Caco-2 (cell line): ENCODE data around the gene BTF3L4. TPM values are rescaled to one million over a fixed set of nuclear protein-coding genes. Genes with fewer than 3 reads are reported as not detected.

Source experiments
- BruUV-seq: library from RNA; stranded (reverse); fragments of 400-500 nt; replicated peaks from 2 replicates; lab custom pipeline; 2021; lab: Mats Ljungman, UMichigan
- CTCF ChIA-PET: fragments of 300-600 bp; sonication (Branson Sonifier 250); formaldehyde crosslinking; loops from one replicate; lab custom pipeline; 2022; ENCODE audit warnings: antibody characterized with exemption; lab: Charles Lee
- POLR2A ChIA-PET: fragments of 300-600 bp; sonication (Branson Sonifier 250); formaldehyde crosslinking; loops from one replicate; lab custom pipeline; 2022; ENCODE audit warnings: antibody characterized with exemption; lab: Charles Lee
- DNase-seq, 2 experiments: peaks; one replicate each; pipeline versions ENCODE4 v3.0.0 to v3.0.0-alpha.2; 2020 to 2022
- H3K27me3 ChIP-seq: replicated peaks from 2 replicates; pipeline ENCODE4 v1.6.0; 2011; ENCODE audit warnings: low read length; ENCODE audit not compliant: control insufficient read depth, insufficient read depth
- H3K36me3 ChIP-seq: 2 replicates; pipeline ENCODE4 v1.5.1; 2011; ENCODE audit warnings: low read length; ENCODE audit not compliant: control insufficient read depth, insufficient read depth
- H3K4me1 ChIP-seq: fragments of 250-450 bp; sonication (Bioruptor Pico); 2 replicates; pipeline ENCODE4 v1.5.1; 2020; ENCODE audit warnings: mild to moderate bottlenecking
- H3K4me3 ChIP-seq: 2 replicates; pipeline ENCODE4 v1.5.1; 2011; ENCODE audit warnings: low read depth, mild to moderate bottlenecking, control low read depth, low read length
- H3K9me3 ChIP-seq: fragments of 250-450 bp; sonication (Bioruptor Pico); 2 replicates; pipeline ENCODE4 v1.5.1; 2020; ENCODE audit warnings: mild to moderate bottlenecking, moderate library complexity
- H3K27ac Mint-ChIP-seq: one replicate; pipeline ENCODE4 v1.8.0; 2022; ENCODE audit warnings: mixed read lengths; ENCODE audit not compliant: unreplicated experiment
- H3K27me3 Mint-ChIP-seq: one replicate; pipeline ENCODE4 v1.8.0; 2022; ENCODE audit warnings: mixed read lengths; ENCODE audit not compliant: insufficient read depth, unreplicated experiment
- H3K36me3 Mint-ChIP-seq: one replicate; pipeline ENCODE4 v1.8.0; 2022; ENCODE audit warnings: mild to moderate bottlenecking, mixed read lengths; ENCODE audit not compliant: insufficient read depth, unreplicated experiment
- H3K4me1 Mint-ChIP-seq: one replicate; pipeline ENCODE4 v1.8.0; 2022; ENCODE audit warnings: low read depth, mixed read lengths; ENCODE audit not compliant: unreplicated experiment
- H3K4me3 Mint-ChIP-seq: one replicate; pipeline ENCODE4 v1.8.0; 2022; ENCODE audit warnings: mild to moderate bottlenecking, moderate library complexity, mixed read lengths; ENCODE audit not compliant: unreplicated experiment
- H3K9me3 Mint-ChIP-seq: one replicate; pipeline ENCODE4 v1.8.0; 2022; ENCODE audit warnings: mixed read lengths; ENCODE audit not compliant: unreplicated experiment
- CTCF ChIP-seq, 2 experiments: fragments of 200-600 bp in 1 of 2; IDR thresholded peaks; 1 replicate in 1 of 2; 2 replicates in 1 of 2; pipeline versions ENCODE4 v1.5.1 to v1.8.0; 2011 to 2022; ENCODE audit warnings: antibody characterized with exemption in 1 of 2, control low read depth in 1 of 2, inconsistent platforms in 1 of 2, low read depth in 1 of 2, low read length in 1 of 2, mild to moderate bottlenecking in 1 of 2, moderate library complexity in 1 of 2; ENCODE audit not compliant: insufficient read depth in 1 of 2, severe bottlenecking in 1 of 2, unreplicated experiment in 1 of 2
- intact Hi-C: fragments of 100-400 bp; cut with micrococcal nuclease; formaldehyde crosslinking; loops from one replicate; pipeline ENCODE4 v1.10.0; 2022; ENCODE audit not compliant: unreplicated experiment
- total RNA-seq: library from RNA; stranded (reverse); gene quantifications from 2 replicates; pipeline ENCODE4 v1.2.3, GENCODE V29; 2022

BTF3L4 gene
- total RNA-seq, 1 experiment from 2014 or later, result 73.7 TPM

- Mint-ChIP-seq H3K36me3 (peaks cover 65% of the 10 kb centered on the region), H3K27ac (peak overlapping the region; percentile 83), H3K9me3 (no peaks in the 10 kb centered on the region), H3K4me3 (peak overlapping the region; percentile 91), H3K27me3 (no peaks in the 10 kb centered on the region), H3K4me1 (peaks cover 14% of the 10 kb centered on the region)
- Histone ChIP-seq H3K4me3 (peak overlapping the region; percentile 58), H3K36me3 (peaks cover 2% of the 10 kb centered on the region), H3K4me1 (peaks cover 16% of the 10 kb centered on the region; the same call in 1 of the 2 replicates), H3K9me3 (no peaks in the 10 kb centered on the region), H3K27me3 (no peaks in the 10 kb centered on the region)
- intact Hi-C loops, result loop anchor here (5.0 kb wide), 1 partner anchor 50 kb away; no protein-coding TSS in a partner anchor
- POLR2A ChIA-PET, result no interaction called here
- CTCF ChIA-PET, result no interaction called here
- BruUV-seq, result no TSS peak
- no peak for TF ChIP-seq CTCF (IDR thresholded peaks at IDR 0.05; ENCODE audit: insufficient read depth in 1 of 2, low read depth in 1 of 2, low read length in 1 of 2, severe bottlenecking in 1 of 2, unreplicated experiment in 1 of 2)
- DNase-seq, result no peak
Measured at GRCh38 chr1:52056937-52057231, 789 bp downstream of the BTF3L4 start.

- Mint-ChIP-seq H3K27ac (peak overlapping the region; percentile 83), H3K27me3 (no peaks in the 10 kb centered on the region), H3K9me3 (no peaks in the 10 kb centered on the region), H3K4me1 (peaks cover 14% of the 10 kb centered on the region), H3K4me3 (peak overlapping the region; percentile 91), H3K36me3 (peaks cover 69% of the 10 kb centered on the region)
- Histone ChIP-seq H3K4me1 (peaks cover 16% of the 10 kb centered on the region; the same call in 1 of the 2 replicates), H3K4me3 (peak overlapping the region; percentile 58), H3K36me3 (peaks cover 2% of the 10 kb centered on the region), H3K9me3 (no peaks in the 10 kb centered on the region), H3K27me3 (no peaks in the 10 kb centered on the region)
- TF ChIP-seq CTCF (IDR thresholded peaks at IDR 0.05; ENCODE audit: insufficient read depth in 1 of 2, low read depth in 1 of 2, low read length in 1 of 2, severe bottlenecking in 1 of 2, unreplicated experiment in 1 of 2), result no peak
- intact Hi-C loops, result loop anchor here (5.0 kb wide), 1 partner anchor 50 kb away; no protein-coding TSS in a partner anchor
- no peak for DNase-seq
- TSS peak; percentile 53 for BruUV-seq
- ChIA-PET POLR2A (no interaction called here), CTCF (no interaction called here)
Measured at GRCh38 chr1:52057255-52057654, 1.2 kb downstream of the BTF3L4 start.

GRCh38 chr1:52057876-52058415 lies 1.9 kb downstream of the BTF3L4 start:
- no peak for TF ChIP-seq CTCF (IDR thresholded peaks at IDR 0.05; ENCODE audit: insufficient read depth in 1 of 2, low read depth in 1 of 2, low read length in 1 of 2, severe bottlenecking in 1 of 2, unreplicated experiment in 1 of 2)
- CTCF ChIA-PET, result no interaction called here
- H3K36me3 ChIP-seq, result no peaks in the 10 kb centered on the region; the same call in 1 of the 2 replicates
- H3K4me1 ChIP-seq, result peaks cover 16% of the 10 kb centered on the region; the same call in 1 of the 2 replicates
- Mint-ChIP-seq H3K27ac (peak overlapping the region; percentile 62), H3K9me3 (no peaks in the 10 kb centered on the region), H3K36me3 (peaks cover 68% of the 10 kb centered on the region), H3K4me1 (peaks cover 14% of the 10 kb centered on the region), H3K27me3 (no peaks in the 10 kb centered on the region), H3K4me3 (peak overlapping the region; percentile 91)
- no peaks in the 10 kb centered on the region for H3K9me3 ChIP-seq
- H3K27me3 ChIP-seq, result no peaks in the 10 kb centered on the region
- H3K4me3 ChIP-seq, result no peak overlapping the region
- BruUV-seq, result no TSS peak
- POLR2A ChIA-PET, result no interaction called here
- intact Hi-C loops, result loop anchor here (5.0 kb wide), 1 partner anchor 51 kb away; no protein-coding TSS in a partner anchor
- no peak for DNase-seq
